Prostate gland (tissue), 2 donors: ENCODE measurements around the gene VSIG10. TPM values are rescaled to one million over a fixed set of nuclear protein-coding genes. Genes with fewer than 3 reads are reported as not detected.

Source experiments
- DNase-seq: peaks from one replicate; pipeline ENCODE4 v3.0.0-alpha.2; 2019; ENCODE audit warnings: low spot score
- H3K27ac ChIP-seq, 2 donors: fragments of 200-600 bp; sonication (generic); 2 replicates each; pipeline ENCODE4 v1.5.1; 2017 to 2019
- H3K27me3 ChIP-seq: fragments of 200-600 bp; sonication (generic); replicated peaks from 2 replicates; pipeline ENCODE4 v1.5.1; 2019; ENCODE audit not compliant: insufficient read depth
- H3K36me3 ChIP-seq, 2 donors: fragments of 200-600 bp; sonication (generic); 1 replicate in 1 of 2; 2 replicates in 1 of 2; pipeline versions ENCODE4 v1.5.1 to v1.8.1; 2017 to 2019
- H3K4me1 ChIP-seq: fragments of 200-600 bp; sonication (generic); replicated peaks from 2 replicates; pipeline ENCODE4 v1.5.1; 2019
- H3K4me3 ChIP-seq, 2 donors: fragments of 200-600 bp; sonication (generic); 2 replicates each; pipeline ENCODE4 v1.5.1; 2017 to 2019
- H3K9me3 ChIP-seq: fragments of 200-600 bp; sonication (generic); 2 replicates; pipeline ENCODE4 v1.5.1; 2017
- POLR2A ChIP-seq: fragments of 450-650 bp; IDR thresholded peaks from one replicate; pipeline ENCODE4 v1.6.1; 2016; ENCODE audit warnings: antibody characterized with exemption, mild to moderate bottlenecking
- POLR2AphosphoS5 ChIP-seq: sonication (generic); formaldehyde crosslinking; IDR thresholded peaks from one replicate; pipeline ENCODE4 v1.6.1; 2017; ENCODE audit warnings: antibody characterized with exemption
- WGBS: methylation state at CpG from one replicate; pipeline ENCODE4 v1.1.5; 2018; 5-methylcytosine and 5-hydroxymethylcytosine counted together
- intact Hi-C: fragments of 100-400 bp; cut with DNase I; formaldehyde crosslinking; loops from one replicate; pipeline ENCODE4 v1.14.2; 2022
- total RNA-seq, 2 donors: library from RNA; depleted of rRNA; stranded (reverse); fragments of >200 nt; gene quantifications; one replicate each; pipeline ENCODE4 v1.1.0, GENCODE V29; 2016
- TF ChIP-seq, protein P1 (sequence below), 4 experiments: fragments of 200-600 bp in 2 of 4; fragments of 450-650 bp in 2 of 4; sonication (generic) in 2 of 4; IDR thresholded peaks; 1 replicate in 3 of 4; 2 replicates in 1 of 4; pipeline ENCODE4 v1.5.1; 2016 to 2019; ENCODE audit warnings: antibody characterized with exemption in 4 of 4, mild to moderate bottlenecking in 2 of 4, moderate library complexity in 2 of 4

VSIG10 gene
- total RNA-seq, 2 donors from 2014 or later = 39.8 to 49.5 TPM

GRCh38 chr12:118055144-118055557, 48.7 kb downstream of the VSIG10 start:
- Histone ChIP-seq H3K4me3 (no peak overlapping the region), H3K9me3 (no peaks in the 10 kb centered on the region), H3K36me3 (no peaks in the 10 kb centered on the region), H3K4me1 (no peaks in the 10 kb centered on the region), H3K27me3 (no peaks in the 10 kb centered on the region), H3K27ac (no peak overlapping the region)
- WGBS = 80% methylated on average over 2 of the region's 2 CpGs
- no peak for DNase-seq
- intact Hi-C loops = no loop called here
- no peak for TF ChIP-seq POLR2AphosphoS5
- no peak for TF ChIP-seq POLR2A
- TF ChIP-seq, protein P1, sequence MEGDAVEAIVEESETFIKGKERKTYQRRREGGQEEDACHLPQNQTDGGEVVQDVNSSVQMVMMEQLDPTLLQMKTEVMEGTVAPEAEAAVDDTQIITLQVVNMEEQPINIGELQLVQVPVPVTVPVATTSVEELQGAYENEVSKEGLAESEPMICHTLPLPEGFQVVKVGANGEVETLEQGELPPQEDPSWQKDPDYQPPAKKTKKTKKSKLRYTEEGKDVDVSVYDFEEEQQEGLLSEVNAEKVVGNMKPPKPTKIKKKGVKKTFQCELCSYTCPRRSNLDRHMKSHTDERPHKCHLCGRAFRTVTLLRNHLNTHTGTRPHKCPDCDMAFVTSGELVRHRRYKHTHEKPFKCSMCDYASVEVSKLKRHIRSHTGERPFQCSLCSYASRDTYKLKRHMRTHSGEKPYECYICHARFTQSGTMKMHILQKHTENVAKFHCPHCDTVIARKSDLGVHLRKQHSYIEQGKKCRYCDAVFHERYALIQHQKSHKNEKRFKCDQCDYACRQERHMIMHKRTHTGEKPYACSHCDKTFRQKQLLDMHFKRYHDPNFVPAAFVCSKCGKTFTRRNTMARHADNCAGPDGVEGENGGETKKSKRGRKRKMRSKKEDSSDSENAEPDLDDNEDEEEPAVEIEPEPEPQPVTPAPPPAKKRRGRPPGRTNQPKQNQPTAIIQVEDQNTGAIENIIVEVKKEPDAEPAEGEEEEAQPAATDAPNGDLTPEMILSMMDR (IDR thresholded peaks at IDR 0.05) = peak in 3 of 4 experiments; percentile 7 to 36 (median 11)

DNA sequence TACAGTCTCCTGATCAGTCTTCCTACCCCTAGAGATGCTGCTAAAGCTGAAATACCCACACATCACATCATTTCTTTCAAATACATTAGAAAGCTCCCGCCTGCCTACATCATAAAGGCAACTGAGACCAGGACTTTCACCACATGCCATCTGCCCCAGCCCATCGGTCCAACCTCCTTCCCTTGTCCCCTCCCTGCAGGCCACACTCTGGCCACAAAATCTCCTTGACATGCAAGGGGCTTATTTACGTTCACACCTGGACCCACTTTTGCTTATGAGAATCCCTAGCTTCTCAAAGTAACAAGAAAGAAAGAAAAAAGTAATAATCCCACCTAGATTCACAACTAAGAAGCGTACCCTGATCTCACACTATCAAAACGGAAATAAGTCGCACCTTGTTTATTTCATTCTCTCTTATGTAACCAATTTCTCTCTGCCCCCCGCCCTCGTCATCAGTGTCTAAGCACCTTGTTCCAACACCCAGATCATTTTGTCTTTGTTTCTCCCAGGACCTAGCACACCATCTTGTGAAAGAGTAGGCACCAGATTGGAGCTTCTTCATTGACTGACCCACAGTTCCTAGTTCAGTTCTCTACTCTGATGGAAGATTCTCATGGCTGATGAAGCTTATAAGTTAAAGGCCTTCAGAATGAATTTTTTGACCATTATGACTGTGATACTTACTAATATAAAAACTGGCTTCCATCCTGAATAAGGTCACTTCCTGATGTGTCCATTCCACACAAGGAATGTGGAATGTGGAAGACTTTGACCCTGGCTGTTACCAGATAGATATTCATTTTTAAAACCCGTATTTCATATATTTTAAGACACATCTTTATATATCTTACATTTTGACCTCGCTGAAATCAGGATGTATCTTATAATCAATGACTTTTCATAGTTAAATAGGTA, 50.5 kb downstream of the VSIG10 start:
- H3K4me3 ChIP-seq = no peak overlapping the region
- WGBS = 90% methylated on average over 10 of the region's 10 CpGs
- no peaks in the 10 kb centered on the region for H3K27me3 ChIP-seq
- no peaks in the 10 kb centered on the region for H3K9me3 ChIP-seq
- H3K4me1 ChIP-seq = no peaks in the 10 kb centered on the region
- H3K27ac ChIP-seq = peak overlapping the region; percentile 35 to 49
- no peak for DNase-seq
- intact Hi-C loops = no loop called here
- TF ChIP-seq, protein P1 (IDR thresholded peaks at IDR 0.05) = no peak
- TF ChIP-seq POLR2A (no peak), POLR2AphosphoS5 (no peak)
- H3K36me3 ChIP-seq = no peaks in the 10 kb centered on the region

DNA sequence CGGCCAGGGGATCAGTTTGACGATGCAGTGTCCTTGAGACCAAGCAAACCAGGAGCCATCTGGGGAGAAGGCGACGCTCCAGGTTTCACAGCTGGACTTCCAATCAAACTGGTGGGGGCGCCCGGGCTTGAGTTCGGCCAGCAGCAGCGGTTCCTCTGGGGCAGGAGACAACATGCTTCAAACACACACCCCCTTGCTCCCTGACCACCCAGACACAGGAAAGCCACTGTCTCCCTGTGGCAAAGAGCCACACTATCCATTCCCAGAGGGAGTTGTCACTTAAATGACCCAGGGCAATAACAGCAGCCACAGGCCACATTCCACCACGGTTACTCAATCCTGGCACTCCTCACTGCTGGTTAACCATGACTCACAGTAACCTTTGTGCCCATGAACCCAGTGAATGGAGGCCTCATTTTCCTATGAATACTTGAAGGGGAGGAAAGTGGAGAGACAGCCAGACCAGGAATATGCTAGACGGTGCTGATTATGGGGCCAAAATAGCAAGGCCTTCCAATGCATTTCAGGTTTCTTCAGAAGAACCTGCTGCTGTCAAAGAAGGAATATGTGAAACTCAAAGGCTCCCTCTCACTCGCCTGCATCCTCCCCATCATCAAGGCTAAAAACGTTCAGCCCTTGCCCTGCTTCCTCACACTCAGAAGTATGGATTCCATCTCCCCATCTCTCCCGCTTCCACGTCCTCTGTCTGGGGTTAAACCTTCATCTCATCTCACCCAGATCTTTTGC, 51.3 kb downstream of the VSIG10 start:
- Histone ChIP-seq H3K27me3 (no peaks in the 10 kb centered on the region), H3K27ac (peak overlapping the region; percentile 35 to 49), H3K36me3 (no peaks in the 10 kb centered on the region), H3K9me3 (no peaks in the 10 kb centered on the region), H3K4me1 (no peaks in the 10 kb centered on the region), H3K4me3 (no peak overlapping the region)
- intact Hi-C loops = no loop called here
- peak; percentile 76 for DNase-seq
- TF ChIP-seq POLR2A (peak; percentile 23), POLR2AphosphoS5 (peak; percentile 80)
- TF ChIP-seq, protein P1 (IDR thresholded peaks at IDR 0.05) = no peak
- WGBS = 44% methylated on average over 14 of the region's 14 CpGs

DNA sequence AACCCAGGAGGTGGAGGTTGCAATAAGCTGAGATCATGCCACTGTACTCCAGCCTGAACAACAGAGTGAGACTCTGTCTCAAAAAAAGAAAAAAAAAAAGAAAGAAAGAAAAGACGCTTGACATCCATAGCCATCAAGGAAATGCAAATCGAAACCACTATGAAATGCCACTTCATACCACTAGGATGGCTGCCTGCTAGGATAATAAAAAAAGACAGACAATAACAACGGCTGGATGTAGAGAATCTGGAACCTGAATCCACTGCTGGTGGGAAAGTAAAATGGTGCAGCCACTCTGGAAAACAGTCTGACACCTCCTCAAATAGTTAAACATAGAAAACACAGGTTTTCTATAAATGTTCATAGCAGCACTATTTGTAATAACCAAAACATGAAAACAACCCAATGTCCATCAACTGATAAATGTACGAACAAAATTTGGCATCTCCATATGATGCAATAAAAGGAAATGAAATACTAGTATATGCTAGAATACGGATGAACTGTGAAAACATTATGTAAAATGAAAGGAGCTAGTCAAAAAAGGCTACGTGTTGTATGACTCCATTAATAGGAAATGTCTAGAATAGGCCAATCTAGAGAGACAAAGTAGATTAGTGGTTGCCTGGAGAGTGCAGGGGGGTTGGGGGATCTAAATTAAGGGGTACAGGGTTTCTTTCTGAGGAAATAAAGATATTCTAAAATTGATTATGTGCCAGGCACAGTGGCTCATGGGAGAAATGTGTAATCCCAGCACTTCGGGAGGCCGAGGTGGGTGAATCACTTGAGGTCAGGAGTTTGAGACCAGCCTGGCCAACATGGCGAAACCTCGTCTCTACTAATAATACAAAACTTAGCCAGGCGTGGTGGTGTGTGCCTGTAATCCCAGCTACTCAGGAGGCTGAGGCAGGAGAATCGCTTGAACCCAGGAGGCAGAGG, 52.6 kb downstream of the VSIG10 start:
- Histone ChIP-seq H3K36me3 (no peaks in the 10 kb centered on the region), H3K4me1 (no peaks in the 10 kb centered on the region), H3K9me3 (no peaks in the 10 kb centered on the region), H3K27ac (peak overlapping the region in 1 of 2 donors; percentile 49), H3K27me3 (no peaks in the 10 kb centered on the region), H3K4me3 (no peak overlapping the region)
- TF ChIP-seq, protein P1 (IDR thresholded peaks at IDR 0.05) = no peak
- TF ChIP-seq POLR2AphosphoS5 (no peak), POLR2A (no peak)
- 85% methylated on average over 12 of the region's 12 CpGs for WGBS
- intact Hi-C loops = no loop called here
- no peak for DNase-seq
